LoVo (cell line): ENCODE data around the gene MYO3B.
"Not testable (repeated sequence)": the region's sequence is repeated elsewhere in the genome, so short reads cannot be mapped to it uniquely, and the experiment has no call there.

ENCODE experiments used
- DNase-seq: peaks from one replicate; pipeline ENCODE4 v3.0.0-alpha.2; 2016; ENCODE audit warnings: low spot score

The MYO3B gene

DNA sequence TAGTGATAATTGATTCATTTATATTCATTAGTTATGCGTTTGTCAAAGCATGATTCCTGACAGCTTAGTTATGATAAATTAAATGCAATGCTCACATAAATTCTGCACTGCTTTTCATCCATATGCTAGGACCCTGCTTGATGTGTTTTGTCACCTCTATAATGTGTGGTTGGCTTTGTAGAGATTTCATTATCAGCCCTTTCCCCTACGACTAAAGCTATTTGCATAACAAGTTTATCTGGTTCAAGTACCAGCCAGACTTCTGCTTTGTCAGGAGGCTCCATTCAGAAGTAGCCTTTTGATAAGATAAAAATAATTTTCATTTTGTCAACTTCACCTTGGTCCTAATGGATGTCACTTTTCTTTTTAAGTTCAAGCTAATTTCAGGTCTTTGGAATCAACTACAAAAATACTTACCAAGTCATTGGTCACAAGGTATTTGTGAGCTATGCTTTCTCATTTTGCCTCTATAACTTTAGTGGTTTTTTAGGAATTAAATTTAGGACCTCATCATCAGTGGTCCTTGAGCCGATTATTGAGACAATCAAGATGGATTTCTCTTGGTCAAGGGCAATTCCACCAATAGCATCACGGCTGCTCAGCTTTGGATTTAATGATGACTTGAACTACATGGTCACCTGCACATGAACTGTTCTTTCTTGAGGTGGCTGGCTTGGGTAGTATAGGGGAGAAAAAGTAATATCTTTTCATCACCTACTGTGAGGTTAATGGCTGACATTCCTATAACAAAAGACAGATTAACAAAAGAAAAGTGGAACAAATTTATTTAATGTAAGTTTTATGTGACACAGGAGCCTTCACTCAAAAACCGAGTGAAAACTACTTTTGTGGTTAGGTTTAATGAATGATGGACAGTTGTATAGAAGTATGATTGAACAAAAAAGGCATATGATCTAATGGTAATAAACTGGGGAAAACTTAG, 162.1 kb downstream of the MYO3B start:
- no peak for DNase-seq

DNA sequence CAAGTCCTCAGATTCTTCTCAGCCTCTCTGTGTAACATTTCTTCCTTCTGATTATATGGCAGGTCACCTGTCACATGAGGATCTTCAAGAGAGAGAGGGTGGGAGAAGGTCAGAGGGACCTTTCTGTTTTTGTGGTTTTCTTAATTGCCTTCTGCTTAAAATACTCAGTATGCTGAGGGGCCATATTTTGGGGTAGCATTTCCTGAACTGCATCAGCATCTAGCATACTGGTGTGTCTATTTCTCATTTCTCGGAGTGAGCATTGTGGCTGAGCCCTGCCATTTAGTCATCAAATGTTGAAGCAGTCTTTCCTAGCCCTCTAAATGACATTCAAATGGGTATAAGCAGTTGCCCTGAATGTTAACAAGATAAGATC, 162.7 kb downstream of the MYO3B start:
- no peak for DNase-seq

DNA sequence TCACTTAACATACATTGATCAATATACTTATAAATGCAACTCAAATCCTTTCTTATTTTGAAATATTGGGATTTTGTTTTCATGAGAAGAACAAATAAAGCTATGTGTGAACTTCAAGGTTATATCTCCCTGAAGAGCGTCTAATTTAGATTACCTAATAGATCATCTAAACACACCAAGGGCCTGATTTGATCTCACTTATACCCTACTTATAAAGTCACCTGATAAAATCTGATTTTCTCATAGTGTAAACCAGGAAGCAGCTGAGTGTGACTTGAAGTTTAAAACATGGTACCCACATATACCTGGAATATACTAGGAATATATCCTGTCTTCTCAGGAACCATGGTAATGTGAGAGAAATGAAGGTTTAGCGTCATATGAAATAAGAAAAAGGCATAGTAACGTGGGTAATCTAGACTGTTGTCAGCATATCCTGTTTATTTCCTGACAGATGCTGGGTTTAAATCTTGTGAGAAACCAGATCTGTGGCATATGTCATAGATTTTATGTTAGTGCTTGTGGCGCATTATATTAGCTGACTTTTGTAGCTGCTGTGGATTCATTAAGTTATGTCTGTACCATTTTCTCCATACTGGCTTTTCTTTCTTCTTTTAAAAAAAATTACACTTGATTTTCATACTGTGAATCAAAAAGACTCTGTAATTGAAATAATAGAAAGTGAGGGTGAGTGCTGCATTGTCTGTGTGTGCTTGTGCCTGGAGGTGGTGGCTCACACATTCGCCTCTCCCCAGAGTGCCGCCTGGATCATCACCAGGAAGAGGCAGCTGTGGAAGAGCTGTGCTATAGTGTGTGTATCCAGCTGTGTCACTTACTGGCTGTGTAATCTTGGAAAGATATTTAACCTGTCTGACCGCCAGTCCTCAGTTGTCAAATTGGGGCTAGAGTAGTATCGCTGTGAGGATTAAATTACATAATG, 164.0 kb downstream of the MYO3B start:
- no peak for DNase-seq

DNA sequence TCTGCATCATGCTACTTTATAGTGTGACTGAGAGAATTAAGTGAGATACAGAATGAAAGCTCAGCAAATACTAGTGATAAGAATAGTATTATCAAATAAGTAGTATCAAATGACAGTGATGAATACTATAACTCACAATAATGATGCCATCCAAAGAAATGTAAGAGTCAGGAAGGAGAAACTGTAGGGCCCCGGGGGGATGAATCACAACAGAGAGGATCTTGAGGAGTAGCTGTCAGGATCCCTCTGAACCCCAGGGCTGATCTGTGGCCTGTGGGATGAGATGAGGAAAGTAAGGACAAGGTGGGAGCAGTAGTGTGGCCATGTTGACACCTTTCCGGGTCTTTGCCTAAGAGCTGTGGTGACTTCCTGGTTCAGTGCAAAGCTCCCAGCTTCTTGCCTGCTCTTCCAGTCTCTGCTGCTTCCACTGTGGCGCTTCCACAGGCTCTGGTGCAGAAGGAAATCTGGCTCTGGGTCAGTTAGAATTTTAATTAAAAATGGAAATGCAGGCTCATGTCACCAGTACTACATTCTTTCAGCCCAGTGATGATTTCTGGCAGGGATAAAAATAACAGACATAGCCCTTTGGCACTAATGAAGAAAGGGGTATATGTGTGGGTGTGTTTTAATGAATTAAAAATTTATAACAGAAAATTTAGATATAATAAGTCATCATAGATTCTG, 166.9 kb downstream of the MYO3B start:
- no peak for DNase-seq

DNA sequence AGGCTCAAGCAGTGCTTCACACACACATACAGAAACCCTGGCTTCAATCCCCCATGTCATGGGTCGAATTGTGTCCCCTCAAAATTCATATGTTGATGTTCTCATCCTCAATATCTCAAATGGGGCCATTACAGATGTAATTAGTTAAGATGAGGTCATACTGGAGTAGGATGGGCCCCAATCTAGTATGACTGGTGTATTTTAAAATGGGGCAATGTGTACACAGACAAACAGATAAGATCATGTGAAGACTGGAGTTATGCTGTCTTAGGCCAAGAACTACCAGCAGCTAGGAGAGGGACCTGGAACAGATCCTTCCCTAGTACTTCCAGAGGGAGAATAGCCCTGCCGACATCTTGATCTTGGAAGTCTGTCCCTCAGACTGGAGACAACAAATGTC, 167.7 kb downstream of the MYO3B start:
- no peak for DNase-seq

DNA sequence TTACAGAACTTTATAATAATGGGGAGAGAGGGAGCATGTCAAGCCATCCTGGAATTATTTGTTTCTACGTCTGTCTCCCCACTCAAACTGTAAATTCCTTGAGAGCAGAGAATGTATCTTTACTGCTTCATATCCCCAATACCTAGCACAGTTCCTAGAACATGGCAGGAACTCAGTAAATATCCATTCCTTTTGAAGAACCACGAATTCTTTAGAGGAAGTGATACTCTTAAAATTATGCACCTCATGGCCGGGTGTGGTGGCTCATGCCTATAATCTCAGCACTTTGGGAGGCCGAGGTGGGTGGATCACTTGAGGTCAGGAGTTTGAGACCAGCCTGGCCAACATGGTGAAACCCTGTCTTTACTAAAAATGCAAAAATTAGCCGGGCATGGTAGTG, 171.3 kb downstream of the MYO3B start:
- DNase-seq: not testable (repeated sequence)

DNA sequence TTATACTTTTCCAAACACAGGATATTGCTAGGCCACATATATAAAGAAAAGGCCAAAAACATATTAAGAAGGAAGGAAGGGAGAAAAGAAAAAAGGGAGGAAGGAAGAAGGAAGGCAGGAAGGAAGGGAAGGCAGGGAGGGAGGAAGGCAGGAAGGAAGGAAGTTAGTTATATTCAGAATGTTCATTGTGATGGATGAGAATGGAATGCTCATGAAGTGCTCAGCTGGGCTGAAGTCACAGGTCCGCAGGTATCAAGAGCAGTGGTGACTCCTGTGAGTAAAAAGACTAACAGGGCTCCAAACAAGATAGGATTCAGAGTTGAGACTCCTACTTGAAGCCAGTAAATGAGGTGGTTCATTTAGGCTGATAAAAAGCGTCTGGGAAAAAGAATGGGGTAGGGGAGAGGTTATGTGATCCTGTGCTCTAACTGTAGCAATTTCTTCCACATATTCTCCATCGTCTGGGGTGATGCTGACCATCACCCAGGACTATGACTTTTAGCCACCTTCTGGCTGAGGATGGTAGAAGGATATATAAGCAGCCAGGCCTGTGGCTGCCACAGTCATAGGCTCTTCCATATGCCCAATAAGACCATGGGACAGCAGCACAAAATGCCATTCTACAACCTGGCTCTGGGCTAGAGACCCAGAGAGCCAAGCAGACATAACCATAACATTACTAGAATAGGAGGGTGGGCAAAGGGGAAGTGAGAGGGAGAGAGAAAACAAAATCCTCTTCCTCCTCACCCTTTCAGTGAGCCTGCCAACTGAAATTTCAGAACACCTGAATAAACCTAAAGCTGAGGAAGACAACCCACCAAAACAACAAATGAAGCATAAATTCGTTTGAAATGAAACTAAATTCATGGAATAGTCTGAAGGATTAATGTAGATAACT, 173.2 kb downstream of the MYO3B start:
- no peak for DNase-seq

DNA sequence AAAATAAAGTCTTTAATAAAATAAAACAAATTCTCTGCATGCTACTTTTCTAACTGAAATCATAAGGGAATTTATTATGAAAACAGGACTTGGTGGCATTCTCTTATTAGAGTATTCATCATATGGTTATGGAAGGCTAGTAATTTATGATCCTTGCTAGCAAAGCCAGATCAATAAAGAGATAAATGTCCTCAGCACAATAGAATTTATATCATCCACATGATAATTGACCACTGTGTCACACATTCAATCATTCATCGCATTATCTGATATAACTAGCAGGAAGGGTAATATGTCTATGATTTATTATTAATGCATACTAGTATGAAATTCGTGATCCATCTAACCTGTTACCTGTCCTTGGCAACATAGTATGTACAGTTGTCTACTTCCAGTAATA, 175.8 kb downstream of the MYO3B start:
- no peak for DNase-seq

DNA sequence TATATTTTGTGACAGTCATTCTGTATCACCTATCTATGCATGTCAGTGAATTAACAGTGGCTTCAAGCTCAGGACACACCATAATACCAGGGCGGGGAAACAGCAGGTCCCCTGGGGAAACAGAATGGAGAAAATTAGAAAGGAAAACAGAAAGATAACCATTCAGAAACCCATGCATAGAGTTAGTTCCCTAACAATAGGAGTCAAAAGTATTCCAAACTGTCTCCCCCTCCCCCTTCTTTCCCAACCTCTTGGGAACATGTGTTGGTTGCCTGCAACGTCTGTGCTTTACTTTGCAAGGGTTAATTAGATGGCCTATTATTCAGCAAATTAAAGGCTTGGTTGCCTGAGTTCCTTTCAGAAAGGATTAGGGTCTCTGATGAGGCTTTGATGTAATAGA, 176.4 kb downstream of the MYO3B start:
- DNase-seq: no peak

DNA sequence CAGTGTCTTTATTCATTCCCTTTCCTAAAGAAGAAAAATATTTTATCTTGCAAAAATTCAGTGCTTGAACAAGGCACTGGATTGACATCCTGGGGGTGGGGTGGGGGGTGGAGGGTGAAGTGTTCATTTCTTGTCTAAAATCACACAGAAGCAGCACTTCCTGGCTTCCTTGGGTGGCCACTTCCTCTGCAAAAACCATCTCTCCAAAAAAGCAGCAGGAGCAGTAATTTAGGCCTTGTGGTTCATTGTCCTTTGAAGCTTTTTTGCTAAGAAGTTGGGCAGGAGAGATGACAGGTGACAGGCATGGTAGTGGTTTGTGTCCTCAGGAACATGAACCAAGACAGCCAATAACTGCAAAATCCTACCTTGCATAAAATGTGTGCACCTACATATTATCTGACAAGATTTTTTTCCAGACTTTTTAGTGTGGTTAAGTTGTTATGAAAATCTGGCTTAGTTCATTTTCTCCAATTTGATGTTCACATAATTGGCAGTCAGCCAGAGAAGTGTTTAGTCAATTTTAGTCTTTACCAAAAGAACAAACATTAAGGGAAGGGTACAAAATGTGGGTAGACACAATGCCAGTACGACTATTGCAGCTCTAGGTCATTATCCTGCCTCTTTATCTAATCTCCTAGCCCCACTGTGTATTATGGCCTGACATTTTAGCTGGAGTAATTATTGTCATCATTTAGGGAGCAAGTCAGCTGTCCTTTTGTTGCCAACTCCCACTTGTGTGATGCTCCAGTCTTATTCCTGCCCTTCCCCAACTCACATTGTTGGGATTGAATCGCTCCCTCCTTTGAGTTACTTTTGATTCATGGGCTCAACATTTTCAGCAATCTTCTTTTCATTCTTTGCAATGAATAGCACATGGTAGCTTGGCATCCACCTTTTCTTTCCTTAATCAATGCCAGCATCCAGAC, 177.2 kb downstream of the MYO3B start:
- DNase-seq: no peak

DNA sequence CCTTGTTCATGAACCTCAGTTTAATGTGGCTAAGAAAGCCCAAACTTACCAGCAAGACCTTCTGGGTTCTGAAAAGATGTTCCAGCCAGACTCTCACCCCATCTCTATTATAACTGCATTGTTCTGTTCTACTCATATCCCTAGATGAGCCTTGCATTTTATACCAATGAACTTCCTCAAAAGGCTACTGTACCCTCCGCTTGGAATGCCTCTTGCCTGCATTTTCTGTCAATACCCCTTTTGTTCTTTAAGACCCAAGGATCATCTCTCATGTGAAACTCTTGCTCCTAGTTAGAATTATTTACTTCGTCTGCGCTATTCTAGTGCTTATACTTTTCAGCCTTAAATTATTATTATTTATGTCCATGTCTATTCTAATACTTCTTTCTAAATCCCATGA, 181.5 kb downstream of the MYO3B start:
- DNase-seq: no peak

DNA sequence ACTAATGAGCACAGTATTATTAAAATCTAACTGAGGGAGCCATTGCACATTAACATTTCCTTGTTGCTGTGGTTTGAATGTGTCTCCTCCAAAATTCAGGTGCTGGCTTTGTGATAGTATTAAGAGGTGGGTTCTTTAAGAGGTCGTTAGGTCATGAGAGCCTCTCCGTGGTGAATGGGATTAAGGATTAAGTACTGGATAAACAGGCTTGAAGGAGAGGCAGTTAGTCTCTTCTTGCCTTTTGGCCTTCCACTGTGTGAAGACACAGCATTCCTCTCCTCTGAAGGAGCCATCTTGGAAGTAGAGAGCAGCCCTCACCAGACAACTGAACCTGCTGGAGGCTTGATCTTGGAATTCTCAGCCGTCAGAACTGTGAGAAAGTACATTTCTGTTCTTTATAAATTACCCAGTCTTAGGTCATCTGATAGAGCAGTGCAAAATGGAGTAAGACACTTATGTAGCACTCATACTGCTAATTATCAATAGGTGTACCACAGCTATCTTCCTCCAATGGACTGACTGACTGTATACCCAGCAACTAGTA, 182.7 kb downstream of the MYO3B start:
- DNase-seq: no peak

DNA sequence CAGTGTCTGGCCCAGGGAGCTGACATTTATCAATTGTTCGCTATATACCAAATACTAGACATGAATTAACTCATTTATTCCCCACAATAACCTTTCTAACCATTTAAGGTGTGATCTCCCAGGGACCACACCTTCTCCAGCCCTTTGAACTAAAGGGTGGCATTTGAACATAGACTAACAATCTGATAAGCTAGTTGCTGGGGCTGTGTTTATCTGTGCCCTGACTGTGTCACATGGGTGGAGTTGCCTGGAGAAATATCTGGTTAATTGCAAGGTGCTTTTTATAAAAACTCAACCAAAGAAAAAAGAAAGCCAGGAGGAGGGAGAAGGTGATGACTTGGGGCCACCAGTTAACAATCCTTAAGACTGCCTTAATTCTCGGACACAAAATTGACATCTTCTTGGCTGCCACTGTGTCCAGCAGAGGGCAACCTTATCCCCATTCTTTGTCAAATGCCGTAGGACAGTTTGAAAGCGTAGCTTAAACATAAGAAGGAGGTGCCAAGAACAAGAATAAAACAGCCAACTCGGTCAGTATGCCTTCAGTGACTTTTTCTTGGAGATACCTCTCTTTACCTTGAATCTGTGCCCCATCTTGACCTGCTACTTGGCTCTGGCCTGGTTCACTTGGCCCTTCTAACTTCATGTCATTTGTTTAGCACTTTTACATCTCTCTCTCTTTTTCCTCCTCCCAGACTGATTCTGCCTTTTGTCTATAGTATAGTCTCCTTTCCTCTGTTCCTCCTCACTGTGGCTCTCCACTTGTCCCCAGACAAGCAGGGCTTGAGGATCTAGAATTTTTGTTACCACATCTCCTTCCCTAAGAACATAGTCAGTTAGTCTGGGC, 183.4 kb downstream of the MYO3B start:
- peak; percentile 56 for DNase-seq

DNA sequence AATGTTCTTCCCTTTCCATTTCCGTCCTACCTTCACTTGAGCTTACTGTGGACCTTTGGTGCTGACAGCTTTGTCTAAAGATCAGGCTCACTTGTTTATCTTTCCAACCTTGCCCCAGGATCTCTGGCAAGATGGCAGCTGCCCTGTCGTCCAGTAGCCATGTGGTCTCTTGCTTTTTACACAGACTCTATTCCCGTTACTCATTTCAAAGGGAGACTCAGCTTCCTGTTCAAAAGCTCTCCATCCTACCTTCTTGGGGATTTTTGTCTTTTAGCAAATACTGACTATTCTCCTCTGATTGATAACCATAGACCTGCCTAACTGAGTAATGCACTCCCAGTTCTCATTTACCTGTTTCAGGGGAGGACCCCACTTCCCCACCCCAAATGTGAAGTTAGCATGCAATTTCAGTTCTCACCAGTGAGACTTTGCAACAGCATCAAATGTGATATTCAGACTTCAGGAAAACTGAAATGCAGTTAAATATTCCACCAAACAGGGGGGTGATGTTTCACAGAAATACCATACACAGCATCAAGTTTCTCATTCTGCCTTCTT, 184.4 kb downstream of the MYO3B start:
- DNase-seq: no peak

DNA sequence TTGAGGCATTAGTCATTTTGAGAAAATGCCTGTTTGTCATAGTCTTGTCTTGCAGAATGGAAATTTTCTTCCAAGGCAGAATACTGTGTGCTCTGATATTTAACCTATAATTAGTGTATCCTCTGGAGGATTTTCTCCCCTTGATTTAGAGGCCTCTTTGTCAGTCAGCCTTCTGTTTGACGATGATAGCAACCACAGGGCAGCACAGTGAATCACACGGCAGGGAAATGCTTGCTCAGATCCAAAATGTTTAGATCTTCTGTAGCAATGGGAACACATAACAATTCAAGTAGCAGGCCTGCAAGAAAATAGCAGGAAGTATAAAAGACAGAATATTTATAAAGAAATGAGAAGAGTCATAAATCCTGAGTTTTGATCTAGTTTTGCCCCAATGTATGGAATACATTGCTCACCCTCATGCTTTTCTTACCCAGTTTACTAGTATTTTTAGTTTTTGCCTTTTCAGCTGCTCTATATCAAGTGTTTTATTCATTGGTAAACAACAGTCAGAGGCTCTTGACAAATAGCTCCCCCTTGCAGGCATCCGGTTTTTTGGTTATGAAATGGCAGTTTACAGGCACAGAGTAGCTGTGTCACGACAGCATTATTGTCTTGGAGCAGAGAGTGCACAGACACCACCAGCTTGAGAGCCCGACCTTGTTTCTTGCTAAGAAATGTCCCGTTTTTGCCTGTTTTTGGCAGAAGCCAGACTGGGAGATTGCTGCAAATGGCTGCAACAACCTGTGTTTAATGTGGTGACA, 185.1 kb downstream of the MYO3B start:
- DNase-seq: no peak

DNA sequence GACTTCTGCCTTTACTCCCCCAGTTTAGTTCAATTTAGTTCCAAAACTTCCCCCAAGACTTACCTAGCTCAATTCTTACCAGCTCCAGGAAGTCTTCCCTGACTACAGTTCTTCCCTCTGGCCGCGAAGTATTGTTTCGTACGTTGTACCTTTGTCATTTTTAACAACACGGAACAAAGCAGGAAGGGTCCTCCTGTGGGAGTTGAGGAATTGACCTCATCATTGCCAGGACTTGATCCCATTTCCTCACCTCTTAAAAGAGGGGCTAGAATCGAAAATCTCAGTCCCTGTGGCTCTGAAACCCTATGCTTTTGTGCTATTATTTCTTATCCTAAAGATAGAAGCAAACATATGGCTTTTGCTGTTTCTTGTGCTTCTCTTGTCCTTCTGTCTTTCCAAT, 187.1 kb downstream of the MYO3B start:
- no peak for DNase-seq

DNA sequence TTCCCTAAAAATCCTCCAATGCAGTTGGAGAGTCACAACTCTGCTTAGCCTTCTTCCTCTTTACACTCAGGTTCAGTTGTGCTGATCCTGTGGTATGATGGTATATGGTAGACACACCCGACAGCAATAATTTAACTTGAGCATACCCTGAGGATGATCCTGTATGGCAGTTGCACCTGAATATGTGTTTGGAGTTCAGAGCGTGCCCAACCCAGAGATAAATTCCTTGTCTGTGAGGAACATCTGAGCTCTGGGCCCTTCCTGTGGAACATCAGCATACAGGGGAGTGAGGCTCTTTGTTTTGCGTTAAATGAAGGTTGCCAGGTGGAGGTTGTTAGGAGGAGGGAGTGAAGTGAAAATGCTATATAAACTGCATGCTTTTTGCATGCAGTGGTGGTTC, 187.7 kb downstream of the MYO3B start:
- DNase-seq: no peak

DNA sequence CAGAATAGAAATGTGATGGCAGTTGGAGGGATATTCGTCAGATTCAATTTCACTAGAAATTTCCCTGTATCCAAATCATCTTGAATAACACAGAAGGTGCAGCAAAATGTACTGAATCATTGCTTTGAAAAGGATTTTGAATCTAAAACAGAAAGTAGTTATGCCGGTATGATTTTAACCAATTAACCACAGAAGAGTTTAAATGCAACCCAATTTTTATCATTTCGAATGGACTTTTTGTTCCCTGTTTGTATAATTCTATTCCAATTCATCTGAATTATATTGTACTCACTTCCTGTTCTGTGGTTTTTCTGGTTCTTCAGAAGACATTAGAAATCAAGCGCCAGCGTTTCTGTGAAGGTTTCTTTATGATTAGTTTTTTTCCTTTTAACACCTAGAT, 190.4 kb downstream of the MYO3B start:
- DNase-seq: no peak
